DND-41 (cell line): ENCODE measurements around the gene SCN5A.

Source experiments
- EZH2 ChIP-seq: IDR thresholded peaks from 3 replicates; pipeline ENCODE4 v1.6.1; 2012; ENCODE audit warnings: borderline replicate concordance, low read depth, mild to moderate bottlenecking, moderate library complexity, low read length, inconsistent platforms; ENCODE audit not compliant: severe bottlenecking
- TF ChIP-seq, protein P1 (sequence below): IDR thresholded peaks from 2 replicates; pipeline ENCODE4 v1.5.1; 2012; ENCODE audit warnings: borderline replicate concordance, low read length, moderate library complexity, mild to moderate bottlenecking; ENCODE audit not compliant: poor library complexity, severe bottlenecking; ENCODE audit errors: extremely low read depth

DNA sequence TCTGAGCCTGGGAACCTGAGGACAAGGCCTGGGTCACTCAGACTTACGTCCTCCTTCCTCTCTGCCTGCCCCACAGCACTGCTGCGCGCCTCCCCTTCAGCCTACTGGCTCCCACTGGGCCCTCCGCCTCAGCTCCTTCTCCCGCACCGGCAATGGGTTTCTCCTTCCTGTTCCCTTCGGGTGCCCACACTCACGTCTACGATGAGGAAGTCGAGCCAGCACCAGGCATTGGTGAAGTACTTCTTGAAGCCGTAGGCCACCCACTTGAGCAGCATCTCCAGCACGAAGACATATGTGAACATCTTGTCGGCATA, 83.3 kb downstream of the SCN5A start:
- TF ChIP-seq, protein P1, sequence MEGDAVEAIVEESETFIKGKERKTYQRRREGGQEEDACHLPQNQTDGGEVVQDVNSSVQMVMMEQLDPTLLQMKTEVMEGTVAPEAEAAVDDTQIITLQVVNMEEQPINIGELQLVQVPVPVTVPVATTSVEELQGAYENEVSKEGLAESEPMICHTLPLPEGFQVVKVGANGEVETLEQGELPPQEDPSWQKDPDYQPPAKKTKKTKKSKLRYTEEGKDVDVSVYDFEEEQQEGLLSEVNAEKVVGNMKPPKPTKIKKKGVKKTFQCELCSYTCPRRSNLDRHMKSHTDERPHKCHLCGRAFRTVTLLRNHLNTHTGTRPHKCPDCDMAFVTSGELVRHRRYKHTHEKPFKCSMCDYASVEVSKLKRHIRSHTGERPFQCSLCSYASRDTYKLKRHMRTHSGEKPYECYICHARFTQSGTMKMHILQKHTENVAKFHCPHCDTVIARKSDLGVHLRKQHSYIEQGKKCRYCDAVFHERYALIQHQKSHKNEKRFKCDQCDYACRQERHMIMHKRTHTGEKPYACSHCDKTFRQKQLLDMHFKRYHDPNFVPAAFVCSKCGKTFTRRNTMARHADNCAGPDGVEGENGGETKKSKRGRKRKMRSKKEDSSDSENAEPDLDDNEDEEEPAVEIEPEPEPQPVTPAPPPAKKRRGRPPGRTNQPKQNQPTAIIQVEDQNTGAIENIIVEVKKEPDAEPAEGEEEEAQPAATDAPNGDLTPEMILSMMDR: no peak
- TF ChIP-seq EZH2: no peak
